HepG2 (cell line): ENCODE measurements around the gene ST6GALNAC3. TPM values are rescaled to one million over a fixed set of nuclear protein-coding genes. Genes with fewer than 3 reads are reported as not detected.

Source experiments
- ATAC-seq: fragments of 200-7000 bp; cut with Tn5 transposase; 3 replicates; pipeline ENCODE4 v1.9.1; 2020; ENCODE audit warnings: mild to moderate bottlenecking, moderate library complexity
- BruUV-seq: library from RNA; stranded (reverse); fragments of 400-500 nt; replicated peaks from 2 replicates; lab custom pipeline; 2021; lab: Mats Ljungman, UMichigan
- CTCF ChIA-PET: fragments of 300-600 bp; formaldehyde crosslinking; extraction: SDS; loops from one replicate; lab custom pipeline; 2021; ENCODE audit warnings: low total read pairs, inconsistent platforms, low intra/inter-chr PET ratio; lab: Yijun Ruan, JAX
- POLR2A ChIA-PET: fragments of 350-600 bp; sonication (Branson Sonifier 250); formaldehyde crosslinking; loops from one replicate; lab custom pipeline; 2020; ENCODE audit warnings: antibody characterized with exemption, inconsistent platforms; lab: Yijun Ruan, JAX
- DNase-seq: peaks from one replicate; pipeline ENCODE4 v3.0.0-alpha.2; 2015; ENCODE audit warnings: low spot score
- FAIRE-seq: peaks from 3 replicates; lab custom pipeline; 2011; peaks lifted over from hg19 to GRCh38; lab: Jason Lieb, UNC
- H2AFZ ChIP-seq: one replicate; pipeline ENCODE4 v1.6.1; 2011; ENCODE audit warnings: low read length, inconsistent platforms
- H3K27ac ChIP-seq: fragments of 300-600 bp; 3 replicates; pipeline ENCODE4 v1.8.0; 2011; ENCODE audit warnings: mixed run types, mild to moderate bottlenecking, mixed read lengths, low read length, inconsistent platforms; ENCODE audit not compliant: insufficient read depth; ENCODE audit errors: extremely low read length
- H3K27me3 ChIP-seq, 2 experiments: fragments of 200-600 bp in 1 of 2; 2 replicates in 1 of 2; 3 replicates in 1 of 2; pipeline versions ENCODE4 v1.6.0 to v1.8.0; 2011; ENCODE audit warnings: low read length in 2 of 2, mild to moderate bottlenecking in 2 of 2, moderate library complexity in 2 of 2, inconsistent platforms in 1 of 2; ENCODE audit not compliant: insufficient read depth in 2 of 2, control insufficient read depth in 1 of 2
- H3K36me3 ChIP-seq, 2 experiments: fragments of 200-600 bp in 1 of 2; replicated peaks in 1 of 2; 2 replicates in 1 of 2; 3 replicates in 1 of 2; pipeline versions ENCODE4 v1.5.1 to v1.8.0; 2011; ENCODE audit warnings: low read length in 2 of 2, inconsistent platforms in 1 of 2; ENCODE audit not compliant: insufficient read depth in 2 of 2, control insufficient read depth in 1 of 2
- H3K4me1 ChIP-seq: 2 replicates; pipeline ENCODE4 v1.5.1; 2012; ENCODE audit warnings: low read length, inconsistent platforms; ENCODE audit not compliant: insufficient read depth
- H3K4me2 ChIP-seq: 2 replicates; pipeline ENCODE4 v1.6.0; 2011; ENCODE audit warnings: low read depth, low read length, inconsistent platforms
- H3K4me3 ChIP-seq, 3 experiments: fragments of 200-600 bp in 1 of 3; sonication (generic), shearing (Covaris generic) in 1 of 3; replicated peaks in 1 of 3; 2 replicates each; pipeline ENCODE4 v1.5.1; 2011 to 2016; ENCODE audit warnings: low read length in 3 of 3, inconsistent platforms in 2 of 3, low read depth in 2 of 3, mild to moderate bottlenecking in 2 of 3, control low read depth in 1 of 3, mixed read lengths in 1 of 3; ENCODE audit not compliant: insufficient read depth in 1 of 3
- H3K79me2 ChIP-seq: one replicate; pipeline ENCODE4 v1.6.1; 2011; ENCODE audit warnings: low read length, inconsistent platforms; ENCODE audit not compliant: insufficient read depth
- H3K9ac ChIP-seq: 2 replicates; pipeline ENCODE4 v1.6.0; 2011; ENCODE audit warnings: mild to moderate bottlenecking, low read depth, low read length, inconsistent platforms; ENCODE audit not compliant: insufficient read depth
- H3K9me3 ChIP-seq: 2 replicates; pipeline ENCODE4 v1.5.1; 2012; ENCODE audit warnings: mild to moderate bottlenecking, low read length
- H4K20me1 ChIP-seq: 2 replicates; pipeline ENCODE4 v1.6.0; 2011; ENCODE audit warnings: inconsistent platforms, mild to moderate bottlenecking, low read length, moderate library complexity; ENCODE audit not compliant: insufficient read depth
- DMAP1 ChIP-seq: IDR thresholded peaks from 2 replicates; pipeline ENCODE4 v1.6.1; 2016
- FOXP1 ChIP-seq, 2 experiments: fragments of 450-650 bp in 1 of 2; IDR thresholded peaks; 2 replicates each; pipeline ENCODE4 v1.6.1; 2017 to 2018; ENCODE audit warnings: antibody characterized with exemption in 1 of 2
- ZNF780A ChIP-seq: sonication (generic); formaldehyde crosslinking; IDR thresholded peaks from 2 replicates; pipeline ENCODE4 v1.8.0; 2022; ENCODE audit warnings: mild to moderate bottlenecking, missing genetic modification reagents, moderate library complexity
- ZNF879 ChIP-seq: sonication (generic); formaldehyde crosslinking; IDR thresholded peaks from 2 replicates; pipeline ENCODE4 v1.8.1; 2023; ENCODE audit warnings: missing genetic modification reagents
- WGBS: methylation state at CpG from one replicate; pipeline ENCODE4 v1.1.6; 2017; ENCODE audit warnings: low lambda C conversion rate; 5-methylcytosine and 5-hydroxymethylcytosine counted together
- in situ Hi-C: cut with HindIII; loops from 2 replicates; pipeline ENCODE4 v1.10.0; 2017; ENCODE audit warnings: low pct_unique_long_range_greater_than_20kb; ENCODE audit not compliant: extremely low pct_ligation_motif_present
- intact Hi-C: fragments of 100-400 bp; cut with micrococcal nuclease; formaldehyde crosslinking; loops from one replicate; pipeline ENCODE4 v1.10.0; 2022; ENCODE audit not compliant: unreplicated experiment
- polyA plus RNA-seq, 8 experiments: library from polyadenylated mRNA; depleted of rRNA in 3 of 8; stranded (reverse) in 7 of 8; unstranded in 1 of 8; fragments of >200 nt; fragmentation: Illumina TruSeq in 4 of 8; extraction: Trizol in 4 of 8; gene quantifications; 2 replicates each; pipeline versions ENCODE4 v1.2.1 to v1.2.3, GENCODE V29; 2011 to 2016; ENCODE audit warnings: low read depth in 4 of 8, missing spikeins in 1 of 8, mixed read lengths in 1 of 8; ENCODE audit not compliant: insufficient read depth in 1 of 8
- total RNA-seq, 5 experiments: library from RNA; depleted of rRNA; stranded (reverse); fragments of >200 nt; fragmentation: Illumina TruSeq; extraction: Trizol; gene quantifications; 2 replicates each; pipeline ENCODE4 v1.2.3, GENCODE V29; 2016; ENCODE audit warnings: low read depth in 1 of 5
- TF ChIP-seq, protein P1 (sequence below): sonication (generic); formaldehyde crosslinking; IDR thresholded peaks from 2 replicates; pipeline ENCODE4 v1.8.0; 2022; ENCODE audit warnings: missing genetic modification reagents, mild to moderate bottlenecking, moderate library complexity, borderline replicate concordance
- TF ChIP-seq, protein P2 (sequence below), 2 experiments: fragments of 450-650 bp in 1 of 2; sonication (generic) in 1 of 2; formaldehyde crosslinking; IDR thresholded peaks; 2 replicates each; pipeline versions ENCODE4 v1.5.0 to v1.8.0; 2020 to 2022; ENCODE audit warnings: mild to moderate bottlenecking in 1 of 2, missing genetic modification reagents in 1 of 2
- TF ChIP-seq, protein P3 (sequence below): IDR thresholded peaks from 2 replicates; pipeline ENCODE4 v1.6.1; 2012; ENCODE audit warnings: low read length, improper control_type of control experiment

ST6GALNAC3 gene
- total and polyA plus RNA-seq, 2 of the 13 experiments (the other 11 are each of a cell fraction or from before 2014, with no cell fraction given), result not detected

DNA sequence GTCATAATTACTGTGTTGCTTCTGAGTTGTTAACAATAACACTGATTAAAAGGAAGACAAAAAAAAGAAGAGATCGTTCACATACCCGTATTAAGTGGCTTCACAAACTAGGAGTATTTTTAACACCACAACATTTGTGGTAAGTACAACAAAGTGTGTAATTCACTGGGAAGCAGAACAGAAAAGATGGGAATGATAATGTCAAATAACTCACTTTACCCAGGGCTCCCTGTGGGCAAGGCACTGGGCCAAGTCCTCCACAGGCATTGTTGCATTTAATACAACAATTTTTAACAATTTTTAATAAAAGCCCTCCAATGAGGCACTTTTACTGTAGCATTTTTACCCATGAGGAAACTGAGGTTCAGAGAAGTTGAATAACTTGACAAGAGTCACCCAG is 407.7 kb downstream of the ST6GALNAC3 start:
- ATAC-seq (no peak), FAIRE-seq (no peak), DNase-seq (no peak)
- ChIA-PET CTCF (no interaction called here), POLR2A (no interaction called here)
- H3K9me3 ChIP-seq, result peaks cover 21% of the 10 kb centered on the region
- BruUV-seq, result no TSS peak
- H3K4me1 ChIP-seq, result no peaks in the 10 kb centered on the region
- no peaks in the 10 kb centered on the region for H3K36me3 ChIP-seq
- no peaks in the 10 kb centered on the region for H3K79me2 ChIP-seq
- no peak overlapping the region for H3K9ac ChIP-seq
- 0% methylated on average over 2 of the region's 2 CpGs for WGBS
- H3K27ac ChIP-seq, result no peak overlapping the region
- H3K27me3 ChIP-seq, result no peaks in the 10 kb centered on the region
- in situ Hi-C loops, result no loop called here
- H2AFZ ChIP-seq, result no peak overlapping the region
- H3K4me3 ChIP-seq, result no peak overlapping the region
- intact Hi-C loops, result no loop called here
- no peak overlapping the region for H3K4me2 ChIP-seq
- no peak for TF ChIP-seq ZNF879
- TF ChIP-seq, protein P1, sequence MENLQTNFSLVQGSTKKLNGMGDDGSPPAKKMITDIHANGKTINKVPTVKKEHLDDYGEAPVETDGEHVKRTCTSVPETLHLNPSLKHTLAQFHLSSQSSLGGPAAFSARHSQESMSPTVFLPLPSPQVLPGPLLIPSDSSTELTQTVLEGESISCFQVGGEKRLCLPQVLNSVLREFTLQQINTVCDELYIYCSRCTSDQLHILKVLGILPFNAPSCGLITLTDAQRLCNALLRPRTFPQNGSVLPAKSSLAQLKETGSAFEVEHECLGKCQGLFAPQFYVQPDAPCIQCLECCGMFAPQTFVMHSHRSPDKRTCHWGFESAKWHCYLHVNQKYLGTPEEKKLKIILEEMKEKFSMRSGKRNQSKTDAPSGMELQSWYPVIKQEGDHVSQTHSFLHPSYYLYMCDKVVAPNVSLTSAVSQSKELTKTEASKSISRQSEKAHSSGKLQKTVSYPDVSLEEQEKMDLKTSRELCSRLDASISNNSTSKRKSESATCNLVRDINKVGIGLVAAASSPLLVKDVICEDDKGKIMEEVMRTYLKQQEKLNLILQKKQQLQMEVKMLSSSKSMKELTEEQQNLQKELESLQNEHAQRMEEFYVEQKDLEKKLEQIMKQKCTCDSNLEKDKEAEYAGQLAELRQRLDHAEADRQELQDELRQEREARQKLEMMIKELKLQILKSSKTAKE (CRISPR knock-in tag), result no peak
- TF ChIP-seq DMAP1 (CRISPR knock-in tag), result no peak
- TF ChIP-seq ZNF780A, result no peak
- TF ChIP-seq, protein P2, sequence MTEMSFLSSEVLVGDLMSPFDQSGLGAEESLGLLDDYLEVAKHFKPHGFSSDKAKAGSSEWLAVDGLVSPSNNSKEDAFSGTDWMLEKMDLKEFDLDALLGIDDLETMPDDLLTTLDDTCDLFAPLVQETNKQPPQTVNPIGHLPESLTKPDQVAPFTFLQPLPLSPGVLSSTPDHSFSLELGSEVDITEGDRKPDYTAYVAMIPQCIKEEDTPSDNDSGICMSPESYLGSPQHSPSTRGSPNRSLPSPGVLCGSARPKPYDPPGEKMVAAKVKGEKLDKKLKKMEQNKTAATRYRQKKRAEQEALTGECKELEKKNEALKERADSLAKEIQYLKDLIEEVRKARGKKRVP (CRISPR knock-in tag; IDR thresholded peaks at IDR 0.05), result no peak
- TF ChIP-seq FOXP1 (IDR thresholded peaks at IDR 0.05), result no peak
- no peak for TF ChIP-seq FOXP1 (CRISPR knock-in tag; IDR thresholded peaks at IDR 0.05)
- TF ChIP-seq, protein P3, sequence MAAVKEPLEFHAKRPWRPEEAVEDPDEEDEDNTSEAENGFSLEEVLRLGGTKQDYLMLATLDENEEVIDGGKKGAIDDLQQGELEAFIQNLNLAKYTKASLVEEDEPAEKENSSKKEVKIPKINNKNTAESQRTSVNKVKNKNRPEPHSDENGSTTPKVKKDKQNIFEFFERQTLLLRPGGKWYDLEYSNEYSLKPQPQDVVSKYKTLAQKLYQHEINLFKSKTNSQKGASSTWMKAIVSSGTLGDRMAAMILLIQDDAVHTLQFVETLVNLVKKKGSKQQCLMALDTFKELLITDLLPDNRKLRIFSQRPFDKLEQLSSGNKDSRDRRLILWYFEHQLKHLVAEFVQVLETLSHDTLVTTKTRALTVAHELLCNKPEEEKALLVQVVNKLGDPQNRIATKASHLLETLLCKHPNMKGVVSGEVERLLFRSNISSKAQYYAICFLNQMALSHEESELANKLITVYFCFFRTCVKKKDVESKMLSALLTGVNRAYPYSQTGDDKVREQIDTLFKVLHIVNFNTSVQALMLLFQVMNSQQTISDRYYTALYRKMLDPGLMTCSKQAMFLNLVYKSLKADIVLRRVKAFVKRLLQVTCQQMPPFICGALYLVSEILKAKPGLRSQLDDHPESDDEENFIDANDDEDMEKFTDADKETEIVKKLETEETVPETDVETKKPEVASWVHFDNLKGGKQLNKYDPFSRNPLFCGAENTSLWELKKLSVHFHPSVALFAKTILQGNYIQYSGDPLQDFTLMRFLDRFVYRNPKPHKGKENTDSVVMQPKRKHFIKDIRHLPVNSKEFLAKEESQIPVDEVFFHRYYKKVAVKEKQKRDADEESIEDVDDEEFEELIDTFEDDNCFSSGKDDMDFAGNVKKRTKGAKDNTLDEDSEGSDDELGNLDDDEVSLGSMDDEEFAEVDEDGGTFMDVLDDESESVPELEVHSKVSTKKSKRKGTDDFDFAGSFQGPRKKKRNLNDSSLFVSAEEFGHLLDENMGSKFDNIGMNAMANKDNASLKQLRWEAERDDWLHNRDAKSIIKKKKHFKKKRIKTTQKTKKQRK, result no peak
- H4K20me1 ChIP-seq, result no peaks in the 10 kb centered on the region
